Thyroid gland (tissue), 4 donors: Measurements from ENCODE around the gene GEMIN5.

Experiments
- POLR2A ChIP-seq, 2 donors: fragments of 450-650 bp; IDR thresholded peaks; one replicate each; pipeline ENCODE4 v1.6.1; 2017; ENCODE audit warnings: antibody characterized with exemption in 2 of 2, mild to moderate bottlenecking in 2 of 2, moderate library complexity in 1 of 2
- TF ChIP-seq, protein P1 (sequence below), 6 experiments: fragments of 200-600 bp in 3 of 6; fragments of 450-650 bp in 3 of 6; sonication (generic) in 3 of 6; IDR thresholded peaks; one replicate each; pipeline ENCODE4 v1.5.1; 2016 to 2019; ENCODE audit warnings: antibody characterized with exemption in 6 of 6, mild to moderate bottlenecking in 2 of 6, inconsistent platforms in 1 of 6, moderate library complexity in 1 of 6

- TF ChIP-seq, protein P1, sequence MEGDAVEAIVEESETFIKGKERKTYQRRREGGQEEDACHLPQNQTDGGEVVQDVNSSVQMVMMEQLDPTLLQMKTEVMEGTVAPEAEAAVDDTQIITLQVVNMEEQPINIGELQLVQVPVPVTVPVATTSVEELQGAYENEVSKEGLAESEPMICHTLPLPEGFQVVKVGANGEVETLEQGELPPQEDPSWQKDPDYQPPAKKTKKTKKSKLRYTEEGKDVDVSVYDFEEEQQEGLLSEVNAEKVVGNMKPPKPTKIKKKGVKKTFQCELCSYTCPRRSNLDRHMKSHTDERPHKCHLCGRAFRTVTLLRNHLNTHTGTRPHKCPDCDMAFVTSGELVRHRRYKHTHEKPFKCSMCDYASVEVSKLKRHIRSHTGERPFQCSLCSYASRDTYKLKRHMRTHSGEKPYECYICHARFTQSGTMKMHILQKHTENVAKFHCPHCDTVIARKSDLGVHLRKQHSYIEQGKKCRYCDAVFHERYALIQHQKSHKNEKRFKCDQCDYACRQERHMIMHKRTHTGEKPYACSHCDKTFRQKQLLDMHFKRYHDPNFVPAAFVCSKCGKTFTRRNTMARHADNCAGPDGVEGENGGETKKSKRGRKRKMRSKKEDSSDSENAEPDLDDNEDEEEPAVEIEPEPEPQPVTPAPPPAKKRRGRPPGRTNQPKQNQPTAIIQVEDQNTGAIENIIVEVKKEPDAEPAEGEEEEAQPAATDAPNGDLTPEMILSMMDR (IDR thresholded peaks at IDR 0.05) = no peak
- no peak for TF ChIP-seq POLR2A (IDR thresholded peaks at IDR 0.05)
Observed at GRCh38 chr5:154949781-154950180, 11.8 kb upstream of the GEMIN5 start.
